Uterus (tissue), 4 donors: ENCODE measurements around the gene GPR31. TPM values are rescaled to one million over a fixed set of nuclear protein-coding genes. Genes with fewer than 3 reads are reported as not detected.

Experiments
- DNase-seq, 2 donors: peaks; one replicate each; pipeline ENCODE4 v3.0.0-alpha.2; 2019 to 2020
- H3K27ac ChIP-seq, 2 donors: fragments of 200-600 bp; sonication (generic); 1 replicate in 1 of 2; 2 replicates in 1 of 2; pipeline ENCODE4 v1.5.1; 2016 to 2018
- H3K27me3 ChIP-seq, 2 donors: fragments of 200-600 bp; sonication (generic); one replicate each; pipeline ENCODE4 v1.5.1; 2018 to 2019; ENCODE audit warnings: control low read depth in 1 of 2
- H3K36me3 ChIP-seq, 2 donors: fragments of 200-600 bp; sonication (generic); one replicate each; pipeline ENCODE4 v1.5.1; 2019; ENCODE audit warnings: control low read depth in 1 of 2
- H3K4me1 ChIP-seq, 2 donors: fragments of 200-600 bp; sonication (generic); one replicate each; pipeline ENCODE4 v1.5.1; 2018 to 2019; ENCODE audit warnings: control low read depth in 1 of 2
- H3K4me3 ChIP-seq, 2 donors: fragments of 200-600 bp; sonication (generic); 1 replicate in 1 of 2; 2 replicates in 1 of 2; pipeline ENCODE4 v1.5.1; 2018 to 2019; ENCODE audit warnings: mild to moderate bottlenecking in 1 of 2
- H3K9me3 ChIP-seq, 2 donors: fragments of 200-600 bp; sonication (generic); one replicate each; pipeline ENCODE4 v1.5.1; 2019; ENCODE audit warnings: control low read depth in 1 of 2
- POLR2A ChIP-seq, 2 donors: fragments of 450-650 bp; IDR thresholded peaks; one replicate each; pipeline ENCODE4 v1.6.1; 2016; ENCODE audit warnings: antibody characterized with exemption in 2 of 2, mild to moderate bottlenecking in 1 of 2, moderate library complexity in 1 of 2
- intact Hi-C: fragments of 100-400 bp; cut with DNase I; formaldehyde crosslinking; loops from one replicate; pipeline ENCODE4 v1.15.1; 2023; ENCODE audit warnings: low total_unique reads
- total RNA-seq, 4 donors: library from RNA; depleted of rRNA in 3 of 4; stranded (reverse); fragments of >200 nt in 3 of 4; gene quantifications; one replicate each; pipeline versions ENCODE4 v1.1.0 to v1.2.4, GENCODE V29; 2014 to 2023
- TF ChIP-seq, protein P1 (sequence below), 4 experiments: fragments of 200-600 bp in 2 of 4; fragments of 450-650 bp in 2 of 4; sonication (generic) in 2 of 4; IDR thresholded peaks; one replicate each; pipeline ENCODE4 v1.5.1; 2016 to 2019; ENCODE audit warnings: antibody characterized with exemption in 4 of 4, mild to moderate bottlenecking in 2 of 4, moderate library complexity in 1 of 4
- donor health status: DM: yes; HTN: yes; CAD: no.

Gene GPR31
- total RNA-seq, 4 donors from 2014 or later, result not detected

DNA sequence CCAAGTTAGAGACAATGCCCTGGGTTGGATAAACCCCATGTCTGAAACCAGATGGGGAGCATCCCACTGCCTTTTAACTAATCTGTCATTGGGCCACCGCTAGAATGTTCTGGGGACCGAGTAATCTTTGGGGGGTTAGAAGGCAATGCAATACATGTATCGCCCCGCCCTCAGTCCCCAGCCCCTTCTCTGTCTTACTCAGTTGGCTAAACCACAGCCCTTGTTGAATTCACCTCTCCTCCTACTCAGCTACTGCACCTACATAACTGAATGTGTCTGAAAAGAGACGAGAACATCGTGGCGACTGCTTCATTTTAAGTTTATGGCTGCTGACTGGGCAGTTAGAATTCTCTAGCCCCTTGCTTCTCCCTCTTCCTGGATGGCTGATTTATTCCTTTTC, 50.0 kb downstream of the GPR31 start:
- TF ChIP-seq, protein P1, sequence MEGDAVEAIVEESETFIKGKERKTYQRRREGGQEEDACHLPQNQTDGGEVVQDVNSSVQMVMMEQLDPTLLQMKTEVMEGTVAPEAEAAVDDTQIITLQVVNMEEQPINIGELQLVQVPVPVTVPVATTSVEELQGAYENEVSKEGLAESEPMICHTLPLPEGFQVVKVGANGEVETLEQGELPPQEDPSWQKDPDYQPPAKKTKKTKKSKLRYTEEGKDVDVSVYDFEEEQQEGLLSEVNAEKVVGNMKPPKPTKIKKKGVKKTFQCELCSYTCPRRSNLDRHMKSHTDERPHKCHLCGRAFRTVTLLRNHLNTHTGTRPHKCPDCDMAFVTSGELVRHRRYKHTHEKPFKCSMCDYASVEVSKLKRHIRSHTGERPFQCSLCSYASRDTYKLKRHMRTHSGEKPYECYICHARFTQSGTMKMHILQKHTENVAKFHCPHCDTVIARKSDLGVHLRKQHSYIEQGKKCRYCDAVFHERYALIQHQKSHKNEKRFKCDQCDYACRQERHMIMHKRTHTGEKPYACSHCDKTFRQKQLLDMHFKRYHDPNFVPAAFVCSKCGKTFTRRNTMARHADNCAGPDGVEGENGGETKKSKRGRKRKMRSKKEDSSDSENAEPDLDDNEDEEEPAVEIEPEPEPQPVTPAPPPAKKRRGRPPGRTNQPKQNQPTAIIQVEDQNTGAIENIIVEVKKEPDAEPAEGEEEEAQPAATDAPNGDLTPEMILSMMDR (IDR thresholded peaks at IDR 0.05), result no peak
- TF ChIP-seq POLR2A (IDR thresholded peaks at IDR 0.05), result no peak

GRCh38 chr6:167106406-167106805, 51.4 kb downstream of the GPR31 start:
- DNase-seq, result no peak
- TF ChIP-seq, protein P1 (IDR thresholded peaks at IDR 0.05), result no peak
- TF ChIP-seq POLR2A (IDR thresholded peaks at IDR 0.05), result no peak
- Histone ChIP-seq H3K9me3 (no peaks in the 10 kb centered on the region), H3K36me3 (no peaks in the 10 kb centered on the region), H3K4me3 (no peak overlapping the region), H3K27me3 (no peaks in the 10 kb centered on the region), H3K27ac (no peak overlapping the region), H3K4me1 (no peaks in the 10 kb centered on the region)
- intact Hi-C loops, result no loop called here

More for the DNA sequence above, 50.0 kb downstream of the GPR31 start:
- H3K27ac ChIP-seq, result no peak overlapping the region
- H3K27me3 ChIP-seq, result no peaks in the 10 kb centered on the region
- intact Hi-C loops, result no loop called here
- no peaks in the 10 kb centered on the region for H3K9me3 ChIP-seq
- no peak overlapping the region for H3K4me3 ChIP-seq
- no peaks in the 10 kb centered on the region for H3K36me3 ChIP-seq
- DNase-seq, result no peak
- no peaks in the 10 kb centered on the region for H3K4me1 ChIP-seq

Other genes starting within 250 kb of the GPR31 start
- 100 to 1,000 TPM in 1 of 4 donors, 10 to 100 TPM in 3; 22.0 to 184 (median 30.3) TPM for gene RNASET2, start 201.4 kb downstream of the GPR31 start, total RNA-seq
- gene CEP43, start 158.6 kb downstream of the GPR31 start, total RNA-seq, result 10 to 100 TPM in 3 of 4 donors, 1 to 10 TPM in 1; 8.5 to 59.7 (median 37.2) TPM
- not detected for gene CCR6, start 34.9 kb downstream of the GPR31 start, total RNA-seq
- under 1 TPM in 1 of 4 donors, not detected in 3; 0.97 TPM for gene UNC93A, start 133.3 kb upstream of the GPR31 start, total RNA-seq
- gene TTLL2, start 167.1 kb upstream of the GPR31 start, total RNA-seq, result not detected